Adipocyte (in vitro differentiated cells): ENCODE results near the gene KPNB1.
A peak's percentile ranks its signal among the peaks of the same experiment; 100 is the strongest.

ENCODE experiments used
- DNase-seq: peaks from one replicate; pipeline ENCODE4 v3.0.0-alpha.2; 2015; ENCODE audit warnings: low read depth
- H3K27me3 ChIP-seq: replicated peaks from 2 replicates; pipeline ENCODE4 v1.7.0; 2013; ENCODE audit warnings: mild to moderate bottlenecking, low read length, moderate library complexity; ENCODE audit not compliant: control insufficient read depth, insufficient read depth
- H3K36me3 ChIP-seq: 2 replicates; pipeline ENCODE4 v1.7.0; 2013; ENCODE audit warnings: low read length, mild to moderate bottlenecking, moderate library complexity; ENCODE audit not compliant: control insufficient read depth, insufficient read depth, severe bottlenecking
- H3K4me1 ChIP-seq: 2 replicates; pipeline ENCODE4 v1.7.0; 2013; ENCODE audit warnings: mild to moderate bottlenecking, low read length, moderate library complexity; ENCODE audit not compliant: control insufficient read depth, insufficient read depth
- H3K4me3 ChIP-seq: 2 replicates; pipeline ENCODE4 v1.7.0; 2013; ENCODE audit warnings: mild to moderate bottlenecking, low read length, moderate library complexity
- H3K9ac ChIP-seq: 2 replicates; pipeline ENCODE4 v1.7.0; 2013; ENCODE audit warnings: mild to moderate bottlenecking, low read length, moderate library complexity
- H3K9me3 ChIP-seq: 2 replicates; pipeline ENCODE4 v1.7.0; 2013; ENCODE audit warnings: mild to moderate bottlenecking, low read length, moderate library complexity; ENCODE audit not compliant: control insufficient read depth

KPNB1 gene

GRCh38 chr17:47638903-47639302 is 10.8 kb upstream of the KPNB1 start:
- H3K4me1 ChIP-seq = peaks cover 11% of the 10 kb centered on the region
- H3K4me3 ChIP-seq = no peak overlapping the region
- peaks cover 2% of the 10 kb centered on the region for H3K36me3 ChIP-seq
- no peak for DNase-seq
- H3K27me3 ChIP-seq = no peaks in the 10 kb centered on the region
- no peak overlapping the region for H3K9ac ChIP-seq
- H3K9me3 ChIP-seq = no peaks in the 10 kb centered on the region

GRCh38 chr17:47640076-47640475 is 9.6 kb upstream of the KPNB1 start:
- H3K9me3 ChIP-seq = no peaks in the 10 kb centered on the region
- no peak overlapping the region for H3K4me3 ChIP-seq
- peaks cover 6% of the 10 kb centered on the region for H3K4me1 ChIP-seq
- no peak overlapping the region for H3K9ac ChIP-seq
- no peaks in the 10 kb centered on the region for H3K27me3 ChIP-seq
- no peak for DNase-seq
- H3K36me3 ChIP-seq = peaks cover 2% of the 10 kb centered on the region

- no peaks in the 10 kb centered on the region for H3K27me3 ChIP-seq
- no peaks in the 10 kb centered on the region for H3K9me3 ChIP-seq
- peaks cover 6% of the 10 kb centered on the region for H3K4me1 ChIP-seq
- H3K4me3 ChIP-seq = no peak overlapping the region
- no peak for DNase-seq
- peaks cover 2% of the 10 kb centered on the region for H3K36me3 ChIP-seq
- no peak overlapping the region for H3K9ac ChIP-seq
These were observed 8.5 kb upstream of the KPNB1 start for GRCh38 chr17:47641202-47641601.

- no peak for DNase-seq
- Histone ChIP-seq H3K4me3 (peak overlapping the region; percentile 27), H3K4me1 (peaks cover 6% of the 10 kb centered on the region), H3K9me3 (no peaks in the 10 kb centered on the region), H3K27me3 (no peaks in the 10 kb centered on the region), H3K9ac (no peak overlapping the region), H3K36me3 (no peaks in the 10 kb centered on the region)
These were observed 6.6 kb upstream of the KPNB1 start for GRCh38 chr17:47643116-47643515.

GRCh38 chr17:47644324-47644723 is 5.4 kb upstream of the KPNB1 start:
- DNase-seq = no peak
- Histone ChIP-seq H3K36me3 (no peaks in the 10 kb centered on the region), H3K9ac (no peak overlapping the region), H3K9me3 (no peaks in the 10 kb centered on the region), H3K4me3 (no peak overlapping the region), H3K4me1 (peaks cover 14% of the 10 kb centered on the region), H3K27me3 (no peaks in the 10 kb centered on the region)

GRCh38 chr17:47649972-47650524 is 329 bp downstream of the KPNB1 start:
- Histone ChIP-seq H3K4me1 (peaks cover 36% of the 10 kb centered on the region), H3K9ac (peak overlapping the region; percentile 84), H3K4me3 (peak overlapping the region; percentile 83), H3K27me3 (no peaks in the 10 kb centered on the region), H3K36me3 (peaks cover 38% of the 10 kb centered on the region), H3K9me3 (no peaks in the 10 kb centered on the region)
- no peak for DNase-seq

- Histone ChIP-seq H3K9me3 (no peaks in the 10 kb centered on the region), H3K4me3 (peak overlapping the region; percentile 92), H3K36me3 (peaks cover 46% of the 10 kb centered on the region), H3K4me1 (peaks cover 40% of the 10 kb centered on the region), H3K27me3 (no peaks in the 10 kb centered on the region), H3K9ac (peak overlapping the region; percentile 95)
- peak; percentile 98 for DNase-seq
These were observed 1.1 kb downstream of the KPNB1 start for GRCh38 chr17:47650525-47651522.

GRCh38 chr17:47651704-47652103 is 2.0 kb downstream of the KPNB1 start:
- Histone ChIP-seq H3K9me3 (no peaks in the 10 kb centered on the region), H3K4me1 (peaks cover 40% of the 10 kb centered on the region), H3K27me3 (no peaks in the 10 kb centered on the region), H3K9ac (peak overlapping the region; percentile 95), H3K4me3 (peak overlapping the region; percentile 92), H3K36me3 (peaks cover 54% of the 10 kb centered on the region)
- no peak for DNase-seq

GRCh38 chr17:47652570-47652969 is 2.9 kb downstream of the KPNB1 start:
- DNase-seq = no peak
- Histone ChIP-seq H3K4me1 (peaks cover 40% of the 10 kb centered on the region), H3K4me3 (peak overlapping the region; percentile 3), H3K27me3 (no peaks in the 10 kb centered on the region), H3K36me3 (peaks cover 62% of the 10 kb centered on the region), H3K9me3 (no peaks in the 10 kb centered on the region), H3K9ac (no peak overlapping the region)

- H3K4me3 ChIP-seq = no peak overlapping the region
- H3K36me3 ChIP-seq = peaks cover 71% of the 10 kb centered on the region
- no peaks in the 10 kb centered on the region for H3K9me3 ChIP-seq
- DNase-seq = no peak
- H3K27me3 ChIP-seq = no peaks in the 10 kb centered on the region
- peaks cover 37% of the 10 kb centered on the region for H3K4me1 ChIP-seq
- no peak overlapping the region for H3K9ac ChIP-seq
These were observed 3.7 kb downstream of the KPNB1 start for GRCh38 chr17:47653442-47653841.

GRCh38 chr17:47654991-47655390 is 5.3 kb downstream of the KPNB1 start:
- no peak for DNase-seq

More at GRCh38 chr17:47654991-47655390, 5.3 kb downstream of the KPNB1 start:
- H3K4me3 ChIP-seq = peak overlapping the region; percentile 37
- H3K36me3 ChIP-seq = peaks cover 87% of the 10 kb centered on the region
- no peaks in the 10 kb centered on the region for H3K9me3 ChIP-seq
- H3K4me1 ChIP-seq = peaks cover 32% of the 10 kb centered on the region
- peak overlapping the region; percentile 32 for H3K9ac ChIP-seq
- no peaks in the 10 kb centered on the region for H3K27me3 ChIP-seq
